CD4-positive, alpha-beta T cell treated with Interleukin-17A for 4 hours (primary cell): ENCODE data around the gene HSDL2.
A peak's percentile ranks its signal among the peaks of the same experiment; 100 is the strongest.
"Not testable (repeated sequence)": the region's sequence is repeated elsewhere in the genome, so short reads cannot be mapped to it uniquely, and the experiment has no call there.

Experiments used
- DNase-seq: peaks from one replicate; pipeline ENCODE4 v3.0.0-alpha.2; 2020; ENCODE audit warnings: mixed read lengths

Gene HSDL2

DNA sequence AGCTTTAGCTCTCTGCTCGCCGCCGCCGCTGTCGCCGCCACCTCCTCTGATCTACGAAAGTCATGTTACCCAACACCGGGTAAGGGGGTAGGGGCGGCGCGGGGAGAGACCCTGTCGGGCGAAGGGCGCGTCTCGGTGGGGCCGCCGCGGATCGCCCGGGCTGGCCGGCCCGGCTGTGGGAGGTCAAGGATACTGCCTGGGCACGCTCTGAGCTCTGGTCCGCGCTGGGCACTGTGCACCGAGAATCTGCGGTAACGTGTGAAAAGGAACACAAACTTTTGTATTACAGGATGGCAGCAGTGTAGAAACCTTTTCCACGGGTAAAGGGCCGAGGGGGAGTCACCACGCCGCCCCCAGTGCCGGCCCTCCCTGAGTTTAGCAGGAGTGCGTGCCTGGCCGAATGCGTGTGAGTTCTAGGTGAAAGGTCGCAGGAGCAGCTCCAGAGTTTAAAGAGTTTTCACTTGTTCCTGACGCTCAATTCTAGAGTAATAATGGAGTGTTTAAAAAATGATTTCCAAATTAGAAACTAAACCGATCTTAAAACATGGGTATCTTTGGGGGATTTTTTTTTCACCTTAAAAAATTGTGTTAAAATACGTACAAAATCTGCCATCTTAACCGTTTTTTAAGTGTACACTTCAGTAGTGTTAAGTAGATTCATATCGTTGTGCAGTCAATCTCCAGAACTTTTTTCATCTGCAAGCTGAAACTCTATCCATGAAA, at the start of gene HSDL2:
HSDL2 (plus strand) TSS at position 7 of the 723 bp plus-strand sequence; CDS start at position 63, 56 bp downstream.
- DNase-seq, result peak; percentile 37

DNA sequence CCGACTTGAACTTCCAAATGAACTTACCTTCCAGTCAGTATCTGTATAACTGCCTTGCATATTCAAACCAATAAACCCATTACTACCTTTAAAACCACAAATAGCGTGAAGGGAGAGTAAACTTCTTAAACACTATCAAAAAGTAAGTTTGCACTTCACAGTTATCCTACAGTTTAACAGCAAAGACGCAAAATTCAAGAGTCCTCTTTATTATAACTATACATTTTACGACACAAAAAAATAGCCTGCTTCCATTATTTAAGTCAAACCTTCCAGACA, 48.3 kb upstream of the HSDL2 start:
- DNase-seq, result no peak

DNA sequence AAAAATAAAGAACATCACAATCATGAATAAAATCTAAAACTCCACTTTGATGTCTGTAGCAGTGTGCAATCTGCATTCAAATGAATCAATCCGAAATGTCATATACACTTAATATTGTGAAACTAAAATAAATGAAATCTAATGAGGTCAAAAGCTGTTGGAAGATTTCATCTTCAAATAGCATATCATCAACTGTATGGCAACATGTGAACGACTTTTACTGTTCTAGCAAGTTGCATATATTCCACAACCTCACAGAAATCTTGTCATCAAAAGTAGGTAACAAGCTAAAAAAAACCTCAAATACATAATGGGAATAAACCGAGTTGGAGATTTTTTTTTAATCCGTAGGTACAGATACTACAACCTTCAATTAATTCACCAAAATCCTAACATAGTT, 47.7 kb upstream of the HSDL2 start:
- DNase-seq, result no peak

GRCh38 chr9:112332674-112332976, 47.3 kb upstream of the HSDL2 start:
- DNase-seq, result no peak

DNA sequence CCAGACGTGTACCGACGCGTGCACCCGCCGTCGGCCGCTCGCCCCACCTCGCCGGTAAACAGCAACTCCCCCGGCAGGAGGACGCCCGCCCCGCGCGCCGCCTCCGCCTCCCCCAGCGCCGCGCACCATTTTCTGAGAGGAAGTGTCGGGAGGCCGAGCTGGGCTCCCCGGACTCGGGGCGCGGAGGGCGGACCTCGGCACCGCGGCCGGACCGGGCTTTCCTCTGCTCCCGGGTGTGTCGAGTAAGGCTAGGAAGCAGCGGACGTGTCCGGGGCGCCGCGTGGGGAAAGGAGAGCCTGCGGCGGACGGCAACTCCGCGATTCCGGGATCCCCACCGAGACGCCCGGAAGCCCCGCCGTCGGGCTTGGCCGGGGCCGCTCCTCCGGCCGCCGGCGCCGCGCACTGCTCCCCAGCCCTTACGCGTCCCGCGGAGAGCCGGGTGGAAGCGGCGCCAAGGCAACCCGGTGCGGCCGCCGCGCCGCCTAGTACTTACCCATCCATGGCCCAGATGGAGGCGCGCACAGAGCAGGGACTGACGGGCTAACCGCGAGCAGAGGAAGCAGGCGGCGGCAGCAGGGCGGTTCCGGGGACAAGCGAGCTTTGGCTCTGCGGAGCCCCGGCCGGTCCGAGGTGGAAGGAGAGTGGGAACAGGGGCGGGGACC, 46.8 kb upstream of the HSDL2 start, which contains the start of gene PTBP3:
PTBP3 (minus strand) TSS at position 643 of the 662 bp plus-strand sequence. CDS start 35,754 bp downstream, outside the sequence.
- DNase-seq, result peak; percentile 84

DNA sequence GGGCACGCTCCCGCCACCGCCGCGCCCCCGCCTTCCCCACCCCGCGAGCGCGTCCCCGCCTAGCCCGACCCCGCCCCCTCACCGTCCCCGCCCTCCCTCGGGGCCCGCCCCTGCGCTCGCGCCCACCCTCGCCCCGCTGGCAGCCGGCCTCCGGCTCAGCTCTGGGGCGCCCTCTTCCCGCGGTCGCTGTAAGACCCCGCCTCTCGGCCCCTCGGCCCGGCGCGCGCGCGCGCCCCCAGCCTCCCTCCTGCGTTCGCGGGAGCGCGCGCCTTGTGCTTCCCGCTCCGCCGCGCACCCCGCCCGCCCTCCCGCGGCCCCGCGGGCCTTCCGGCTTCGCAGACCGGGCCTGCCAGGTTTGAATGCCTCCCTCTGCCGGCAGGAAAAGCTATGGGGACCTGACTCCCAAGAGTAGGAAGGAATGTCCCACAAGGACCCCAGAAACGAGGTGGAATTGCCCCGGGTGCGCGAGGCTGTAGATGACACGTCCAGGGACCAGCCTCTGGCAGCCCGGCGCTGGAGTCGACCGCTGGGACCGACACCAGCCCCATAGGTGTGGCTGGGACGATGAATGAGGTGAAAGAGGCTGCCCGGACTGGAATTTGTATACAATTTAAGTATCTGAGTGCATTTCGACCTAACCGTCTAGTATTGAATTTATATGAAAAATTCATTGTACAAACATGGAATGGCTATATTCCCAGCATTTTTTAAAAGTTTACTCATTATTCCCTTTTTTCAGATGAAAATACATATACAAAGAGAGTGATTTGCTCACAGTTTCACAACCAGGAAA, 46.1 kb upstream of the HSDL2 start:
- peak; percentile 97 for DNase-seq

DNA sequence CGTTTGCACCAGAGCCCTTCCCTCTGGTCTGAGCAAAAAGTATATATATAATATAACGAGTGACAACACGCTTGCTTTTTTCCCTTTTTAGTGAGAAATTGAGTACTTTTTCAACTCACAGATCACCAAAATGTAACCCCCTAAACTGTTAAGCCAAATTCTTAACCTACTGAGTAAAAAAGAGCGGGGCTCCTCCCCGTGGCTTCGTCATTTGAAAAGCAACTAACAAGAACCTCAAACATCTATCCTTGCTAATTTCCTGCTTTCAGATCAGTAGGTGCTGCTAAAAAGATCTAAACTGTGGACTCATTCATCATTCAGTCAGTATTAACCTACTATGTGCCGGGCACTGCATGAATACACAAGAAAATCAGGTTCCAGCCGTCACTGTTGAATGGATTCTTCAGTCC, 45.5 kb upstream of the HSDL2 start:
- DNase-seq, result peak; percentile 69

GRCh38 chr9:112337547-112337946, 42.4 kb upstream of the HSDL2 start:
- DNase-seq, result no peak

GRCh38 chr9:112338561-112338960, 41.3 kb upstream of the HSDL2 start:
- DNase-seq, result no peak

DNA sequence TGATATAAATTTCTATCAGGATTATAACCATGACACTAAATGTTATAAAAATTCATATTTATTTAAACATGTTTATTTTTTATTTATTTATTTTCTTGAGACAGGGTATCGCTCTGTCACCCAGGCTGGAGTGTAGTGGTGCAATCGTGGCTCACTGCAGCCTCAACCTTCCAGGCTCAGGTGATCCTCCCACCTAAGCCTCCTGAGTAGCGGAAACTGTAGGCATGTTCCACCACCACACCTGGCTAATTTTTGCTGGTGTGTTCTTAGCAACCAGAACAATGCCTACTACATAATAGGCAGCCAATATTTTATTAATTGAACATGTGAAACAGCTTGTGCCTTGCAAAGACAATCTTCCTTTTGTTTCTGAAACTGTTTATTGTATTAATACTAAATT, 40.0 kb upstream of the HSDL2 start:
- DNase-seq, result no peak

DNA sequence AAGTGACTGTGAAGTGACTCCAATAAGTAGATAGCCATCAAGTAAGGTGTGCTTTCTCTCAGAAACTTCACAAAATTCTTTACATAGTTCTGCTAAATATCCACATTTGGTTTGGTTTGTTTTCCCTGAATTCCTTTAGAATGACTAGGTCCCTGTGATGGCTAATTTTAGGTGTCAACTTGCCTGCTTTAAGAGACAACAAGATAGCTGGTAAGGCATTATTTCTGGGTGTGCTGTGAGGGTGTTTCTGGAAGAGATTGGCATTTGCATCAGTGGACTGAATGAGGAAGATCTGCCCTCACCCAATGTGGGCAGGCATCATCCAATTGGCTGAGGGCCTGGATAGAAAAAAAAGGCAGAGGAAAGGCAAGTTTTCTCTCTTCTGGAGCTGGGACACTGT, 38.2 kb upstream of the HSDL2 start:
- DNase-seq, result no peak

DNA sequence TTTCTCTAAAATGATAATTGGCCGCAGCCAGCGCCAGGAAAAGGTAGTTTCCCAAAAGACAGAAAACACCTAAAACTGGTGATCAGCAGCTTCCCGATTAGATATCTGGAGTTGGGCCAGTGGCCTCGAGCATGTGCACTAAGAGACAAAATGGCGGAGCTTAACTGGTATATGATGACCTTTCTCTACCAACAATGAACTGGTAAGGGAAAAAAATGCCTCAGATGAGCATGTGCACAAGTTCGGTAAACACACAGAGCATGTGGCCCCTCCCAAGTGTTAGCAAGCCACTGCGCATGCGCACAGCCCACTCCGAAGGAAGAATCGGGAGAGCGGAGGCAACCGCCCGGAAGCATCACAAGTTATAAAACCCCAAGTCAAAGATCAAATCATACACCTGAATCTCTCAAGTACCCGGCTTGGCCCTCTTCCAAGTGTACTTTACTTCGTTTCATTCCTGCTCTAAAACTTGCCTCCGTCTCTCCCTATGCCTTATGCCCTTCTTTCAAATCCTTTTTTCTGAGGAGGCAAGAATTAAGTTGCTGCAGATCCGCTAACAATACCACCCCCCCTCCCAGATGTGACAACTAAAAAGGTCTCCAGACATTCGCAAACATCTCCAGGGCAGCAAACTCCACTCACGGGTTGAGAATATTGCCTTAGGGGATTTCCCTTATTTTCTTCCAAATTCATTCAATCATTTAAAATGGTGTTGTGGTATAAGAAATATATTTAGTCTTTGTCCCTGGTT, 31.5 kb upstream of the HSDL2 start:
- peak; percentile 84 for DNase-seq

DNA sequence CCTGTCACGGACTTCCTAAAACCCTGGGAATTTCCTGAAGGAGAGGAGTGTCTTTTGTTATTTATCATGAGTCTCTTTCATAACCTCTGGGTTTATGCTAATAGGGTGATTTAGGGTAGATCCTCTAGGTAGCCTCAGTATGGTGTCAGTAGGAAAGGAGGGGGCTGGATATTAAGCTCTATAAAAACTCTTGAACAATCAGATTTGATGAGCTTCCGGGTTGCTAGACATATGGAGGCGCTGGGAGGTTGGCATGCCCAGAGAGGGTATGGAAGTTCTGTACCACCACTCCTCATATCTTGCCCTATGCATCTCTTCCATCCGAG, 30.9 kb upstream of the HSDL2 start:
- no peak for DNase-seq

DNA sequence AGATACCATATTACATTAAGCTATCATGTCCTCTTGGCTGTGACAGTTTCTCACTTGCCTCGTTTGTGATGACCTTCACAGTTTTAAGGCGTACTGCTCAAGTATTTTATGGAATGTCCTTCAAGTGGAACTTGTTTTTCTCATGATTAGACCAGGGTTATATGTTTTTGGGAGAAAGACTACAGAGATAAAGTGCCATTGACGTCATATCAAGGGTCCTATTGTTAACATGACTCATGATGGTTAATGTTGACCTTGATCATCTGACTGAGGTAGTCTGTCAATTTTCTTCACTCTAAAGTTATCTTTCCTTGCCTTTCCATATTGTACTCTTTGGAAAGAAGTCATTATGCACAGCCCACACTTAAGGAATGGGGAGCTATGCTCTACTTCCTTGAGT, 28.7 kb upstream of the HSDL2 start:
- DNase-seq, result no peak

- DNase-seq, result no peak
Measured at GRCh38 chr9:112352209-112352608, 27.7 kb upstream of the HSDL2 start.

GRCh38 chr9:112354081-112354743, 25.7 kb upstream of the HSDL2 start:
- DNase-seq, result no peak

GRCh38 chr9:112355427-112355897, 24.4 kb upstream of the HSDL2 start:
- DNase-seq, result no peak

- DNase-seq, result no peak
Measured at GRCh38 chr9:112360047-112360804, 19.7 kb upstream of the HSDL2 start.

DNA sequence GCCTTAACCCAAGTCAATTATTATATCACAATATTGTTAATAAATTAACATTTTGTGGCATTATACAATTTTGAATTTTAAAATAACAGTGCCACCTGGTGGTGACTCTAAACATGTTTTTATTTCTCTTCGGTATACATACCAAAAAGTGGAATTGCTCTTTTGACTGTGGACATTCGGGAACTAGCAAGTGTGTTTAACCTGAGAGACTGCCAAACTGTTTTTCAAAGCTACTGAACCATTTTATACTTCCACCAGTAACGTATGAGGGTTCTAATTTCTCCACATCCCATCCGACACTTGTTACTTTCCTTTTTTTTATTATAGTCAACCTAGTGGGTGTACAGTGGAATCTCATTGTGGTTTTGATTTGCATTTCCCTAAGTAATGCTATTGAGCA, 18.3 kb upstream of the HSDL2 start:
- peak; percentile 42 for DNase-seq

DNA sequence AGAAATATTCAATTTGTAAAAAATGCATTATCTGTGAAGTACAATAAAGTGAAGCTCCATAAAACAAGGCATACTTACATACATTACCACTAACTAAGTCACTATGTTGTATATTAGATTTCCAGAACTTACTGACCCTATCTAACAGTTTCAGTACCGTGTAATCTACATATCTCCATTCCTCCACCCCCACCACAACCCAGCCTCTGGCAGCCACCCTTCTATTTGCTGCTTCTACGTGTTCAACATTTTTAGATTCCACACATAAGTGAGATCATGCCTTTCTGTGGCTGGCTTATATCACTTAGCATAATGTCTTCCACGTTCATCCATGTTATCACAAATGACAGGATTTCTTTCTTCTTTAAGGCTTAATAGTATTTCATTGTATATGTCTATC, 15.1 kb upstream of the HSDL2 start:
- DNase-seq, result no peak

DNA sequence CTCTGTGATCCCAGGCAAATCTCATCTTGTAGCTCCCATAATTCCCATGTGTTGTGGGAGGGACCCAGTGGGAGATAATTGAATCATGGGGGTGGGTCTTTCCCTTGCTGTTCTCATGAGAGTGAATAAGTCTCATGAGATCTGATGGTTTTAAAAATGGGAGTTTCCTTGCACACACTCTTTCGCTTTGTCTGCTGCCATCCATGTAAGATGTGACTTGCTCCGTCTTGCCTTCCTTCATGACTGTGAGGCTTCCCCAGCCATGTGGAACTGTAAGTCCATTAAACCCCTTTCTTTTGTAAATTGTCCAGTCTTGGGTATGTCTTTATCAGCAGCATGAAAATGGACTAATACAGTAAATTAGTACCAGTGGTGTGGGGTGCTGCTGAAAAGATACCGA, 14.7 kb upstream of the HSDL2 start:
- not testable (repeated sequence) for DNase-seq

- DNase-seq, result no peak
Measured at GRCh38 chr9:112366591-112366990, 13.3 kb upstream of the HSDL2 start.
